ENCODE data around the gene KIF4A. TPM values are rescaled to one million over a fixed set of nuclear protein-coding genes. Genes with fewer than 3 reads are reported as not detected.
"Not testable (repeated sequence)": the region's sequence is repeated elsewhere in the genome, so short reads cannot be mapped to it uniquely, and the experiment has no call there.

The KIF4A gene
- total RNA-seq, 1 donor from 2014 or later, result 18.0 TPM

DNA sequence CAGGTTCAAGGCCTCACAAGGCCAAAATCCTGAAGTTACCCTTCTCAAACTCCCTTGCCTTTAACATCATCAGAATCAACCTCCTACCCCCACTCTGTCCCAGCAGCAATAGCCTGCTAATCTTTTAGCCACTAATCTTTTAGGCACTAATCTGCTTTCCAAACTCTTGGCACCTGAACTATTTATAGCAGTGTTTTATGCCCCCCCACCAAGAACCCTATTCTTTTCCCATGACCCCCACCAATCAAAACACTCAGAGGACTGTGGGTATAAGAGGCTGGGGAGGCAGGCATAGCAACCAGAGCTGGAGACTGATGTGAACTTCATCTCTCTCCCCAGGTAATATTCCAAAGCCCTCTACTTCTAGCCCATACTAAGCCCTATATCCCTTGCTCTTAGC, 21.9 kb upstream of the KIF4A start, which contains the start of gene ARR3:
ARR3 (plus strand) TSS at position 301 of the 400 bp plus-strand sequence. CDS start 1,052 bp downstream, outside the sequence.
- Mint-ChIP-seq H3K36me3 (ENCODE audit: insufficient read depth) (no peaks in the 10 kb centered on the region), H3K4me1 (ENCODE audit: low read depth) (no peaks in the 10 kb centered on the region), H3K4me3 (ENCODE audit: low read depth) (no peak within 1 kb of the TSS), H3K9me3 (ENCODE audit: low read depth) (peaks cover 32% of the 10 kb centered on the region), H3K27ac (no peak within 1 kb of the TSS), H3K27me3 (peaks cover 8% of the 10 kb centered on the region)
- DNase-seq (ENCODE audit: low spot score, unreplicated experiment), result no peak
- TF ChIP-seq, protein P1, sequence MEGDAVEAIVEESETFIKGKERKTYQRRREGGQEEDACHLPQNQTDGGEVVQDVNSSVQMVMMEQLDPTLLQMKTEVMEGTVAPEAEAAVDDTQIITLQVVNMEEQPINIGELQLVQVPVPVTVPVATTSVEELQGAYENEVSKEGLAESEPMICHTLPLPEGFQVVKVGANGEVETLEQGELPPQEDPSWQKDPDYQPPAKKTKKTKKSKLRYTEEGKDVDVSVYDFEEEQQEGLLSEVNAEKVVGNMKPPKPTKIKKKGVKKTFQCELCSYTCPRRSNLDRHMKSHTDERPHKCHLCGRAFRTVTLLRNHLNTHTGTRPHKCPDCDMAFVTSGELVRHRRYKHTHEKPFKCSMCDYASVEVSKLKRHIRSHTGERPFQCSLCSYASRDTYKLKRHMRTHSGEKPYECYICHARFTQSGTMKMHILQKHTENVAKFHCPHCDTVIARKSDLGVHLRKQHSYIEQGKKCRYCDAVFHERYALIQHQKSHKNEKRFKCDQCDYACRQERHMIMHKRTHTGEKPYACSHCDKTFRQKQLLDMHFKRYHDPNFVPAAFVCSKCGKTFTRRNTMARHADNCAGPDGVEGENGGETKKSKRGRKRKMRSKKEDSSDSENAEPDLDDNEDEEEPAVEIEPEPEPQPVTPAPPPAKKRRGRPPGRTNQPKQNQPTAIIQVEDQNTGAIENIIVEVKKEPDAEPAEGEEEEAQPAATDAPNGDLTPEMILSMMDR (IDR thresholded peaks at IDR 0.05; ENCODE audit: unreplicated experiment), result no peak

DNA sequence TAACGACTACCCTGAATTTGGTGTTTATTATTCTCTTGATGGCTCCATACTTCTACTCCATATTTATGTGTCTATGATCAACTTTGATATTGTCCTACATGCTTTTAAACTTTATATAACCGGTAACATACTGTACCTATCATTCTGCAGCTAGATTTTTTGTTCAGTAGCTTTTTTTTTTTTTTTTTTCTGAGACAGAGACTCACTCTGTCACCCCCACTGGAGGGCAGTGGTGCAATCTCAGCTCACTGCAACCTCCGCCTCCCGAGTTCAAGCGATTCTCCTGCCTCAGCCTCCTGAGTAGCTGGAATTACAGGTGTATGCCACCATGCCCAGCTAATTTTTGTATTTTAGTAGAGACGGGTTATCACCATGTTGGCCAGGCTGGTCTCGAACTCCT, 15.9 kb upstream of the KIF4A start:
- H3K9me3 Mint-ChIP-seq (ENCODE audit: low read depth), result peaks cover 13% of the 10 kb centered on the region
- not testable (repeated sequence) for H3K4me3 Mint-ChIP-seq (ENCODE audit: low read depth); H3K36me3 Mint-ChIP-seq (ENCODE audit: insufficient read depth); DNase-seq (ENCODE audit: low spot score, unreplicated experiment); H3K27ac Mint-ChIP-seq; H3K4me1 Mint-ChIP-seq (ENCODE audit: low read depth); H3K27me3 Mint-ChIP-seq

DNA sequence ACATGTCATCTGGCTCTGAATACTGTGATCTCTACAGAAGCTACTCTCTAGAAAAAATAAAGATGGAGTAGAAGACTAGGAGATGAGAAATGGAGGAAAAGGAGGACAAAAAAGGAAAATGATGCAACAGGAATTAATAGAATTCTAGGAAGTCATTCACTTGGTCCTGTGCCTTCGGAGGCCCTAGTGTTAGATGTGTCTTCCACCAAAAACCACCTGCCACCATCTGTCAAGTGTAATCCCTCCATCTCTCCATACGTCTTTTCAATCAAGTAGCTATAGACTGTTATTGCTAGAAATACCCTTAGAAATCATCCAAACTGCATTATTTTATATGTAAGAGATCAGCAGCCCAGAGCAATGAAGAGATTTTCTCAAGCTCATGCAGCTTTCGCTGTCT, 10.8 kb upstream of the KIF4A start:
- no peak for DNase-seq (ENCODE audit: low spot score, unreplicated experiment)
- TF ChIP-seq, protein P1 (IDR thresholded peaks at IDR 0.05; ENCODE audit: unreplicated experiment), result no peak
- H3K27ac Mint-ChIP-seq, result no peak overlapping the region
- H3K9me3 Mint-ChIP-seq (ENCODE audit: low read depth), result peaks cover 11% of the 10 kb centered on the region
- H3K36me3 Mint-ChIP-seq (ENCODE audit: insufficient read depth), result peaks cover 6% of the 10 kb centered on the region
- H3K27me3 Mint-ChIP-seq, result no peaks in the 10 kb centered on the region
- no peak overlapping the region for H3K4me3 Mint-ChIP-seq (ENCODE audit: low read depth)
- H3K4me1 Mint-ChIP-seq (ENCODE audit: low read depth), result peaks cover 1% of the 10 kb centered on the region

DNA sequence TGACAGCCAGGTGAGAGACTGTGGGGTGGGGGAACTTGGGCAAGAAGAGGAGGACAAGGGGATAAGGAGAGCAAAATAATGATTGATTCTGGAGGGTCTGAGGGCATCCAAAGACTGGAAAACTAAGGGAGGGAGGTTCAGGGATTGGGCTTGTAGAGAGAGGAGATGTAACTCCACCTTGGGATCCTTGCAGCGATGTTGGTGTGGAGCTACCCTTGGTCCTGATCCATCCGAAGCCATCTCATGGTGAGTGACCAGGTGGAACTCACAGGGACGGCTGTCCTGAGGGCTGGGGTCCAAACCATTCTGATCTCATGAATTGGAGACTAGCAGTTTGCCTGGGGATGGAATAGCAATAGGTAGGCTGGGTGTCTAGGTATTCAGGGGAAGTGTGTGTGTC, 9.3 kb upstream of the KIF4A start:
- Mint-ChIP-seq H3K4me1 (ENCODE audit: low read depth) (peaks cover 2% of the 10 kb centered on the region), H3K27me3 (no peaks in the 10 kb centered on the region), H3K9me3 (ENCODE audit: low read depth) (peaks cover 11% of the 10 kb centered on the region), H3K36me3 (ENCODE audit: insufficient read depth) (peaks cover 6% of the 10 kb centered on the region), H3K27ac (no peak overlapping the region), H3K4me3 (ENCODE audit: low read depth) (no peak overlapping the region)
- TF ChIP-seq, protein P1 (IDR thresholded peaks at IDR 0.05; ENCODE audit: unreplicated experiment), result no peak
- no peak for DNase-seq (ENCODE audit: low spot score, unreplicated experiment)

DNA sequence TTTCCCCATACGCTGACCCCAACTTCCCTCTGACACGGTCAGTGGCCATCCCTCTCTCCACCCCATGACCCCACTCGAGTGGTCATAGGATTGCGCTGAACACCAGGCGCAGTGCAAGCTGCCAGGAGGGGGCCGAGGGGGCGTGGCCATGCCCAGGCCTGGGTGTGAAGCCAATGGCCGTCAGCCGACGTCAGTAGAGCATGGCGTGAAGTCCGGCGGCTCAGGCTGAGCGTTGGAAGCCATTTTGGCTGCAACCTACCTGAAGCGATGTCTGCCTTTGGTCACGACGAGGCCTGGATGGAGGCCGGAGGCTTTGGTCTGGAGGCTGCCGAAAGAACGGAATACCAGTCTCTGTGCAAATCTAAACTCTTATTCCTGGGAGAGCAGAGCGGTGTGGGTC, 8.0 kb upstream of the KIF4A start, which contains the start of gene RAB41:
RAB41 (plus strand) TSS at position 222 of the 400 bp plus-strand sequence; CDS start at position 268, 46 bp downstream.
- H3K9me3 Mint-ChIP-seq (ENCODE audit: low read depth), result peaks cover 8% of the 10 kb centered on the region

More for the DNA sequence above, 8.0 kb upstream of the KIF4A start, which contains the start of gene RAB41:
- peaks cover 2% of the 10 kb centered on the region for H3K4me1 Mint-ChIP-seq (ENCODE audit: low read depth)
- H3K27me3 Mint-ChIP-seq, result no peaks in the 10 kb centered on the region
- peaks cover 6% of the 10 kb centered on the region for H3K36me3 Mint-ChIP-seq (ENCODE audit: insufficient read depth)
- H3K27ac Mint-ChIP-seq, result no peak within 1 kb of the TSS
- no peak for DNase-seq (ENCODE audit: low spot score, unreplicated experiment)
- no peak within 1 kb of the TSS for H3K4me3 Mint-ChIP-seq (ENCODE audit: low read depth)
- TF ChIP-seq, protein P1 (IDR thresholded peaks at IDR 0.05; ENCODE audit: unreplicated experiment), result no peak

All from progenitor cell of endocrine pancreas (in vitro differentiated cells).